Smooth muscle cell (in vitro differentiated cells): ENCODE data around the gene MCF2L2. TPM values are rescaled to one million over a fixed set of nuclear protein-coding genes. Genes with fewer than 3 reads are reported as not detected.

Experiments
- DNase-seq: peaks from one replicate; lab custom pipeline; 2025; ENCODE audit not compliant: unreplicated experiment; lab: John Stamatoyannopoulos, UW
- H2AFZ ChIP-seq: fragments of 200-600 bp; sonication (generic); 2 replicates; pipeline ENCODE4 v1.6.0; 2016; ENCODE audit warnings: antibody characterized with exemption, low read depth, mild to moderate bottlenecking
- H3F3A ChIP-seq: fragments of 200-600 bp; sonication (generic); 2 replicates; pipeline ENCODE4 v1.6.0; 2017; ENCODE audit warnings: antibody characterized with exemption, low read depth
- H3K27ac ChIP-seq: fragments of 200-600 bp; sonication (generic); 2 replicates; pipeline ENCODE4 v1.5.1; 2016; ENCODE audit warnings: low read depth, mild to moderate bottlenecking
- H3K27me3 ChIP-seq: fragments of 200-600 bp; sonication (generic); 2 replicates; pipeline ENCODE4 v1.6.1; 2016; ENCODE audit warnings: low read depth, mild to moderate bottlenecking
- H3K36me3 ChIP-seq: fragments of 200-600 bp; sonication (generic); 2 replicates; pipeline ENCODE4 v1.5.1; 2016; ENCODE audit warnings: low read depth
- H3K4me1 ChIP-seq: fragments of 200-600 bp; sonication (generic); 2 replicates; pipeline ENCODE4 v1.5.1; 2016; ENCODE audit warnings: low read depth
- H3K4me2 ChIP-seq: fragments of 200-600 bp; sonication (generic); 2 replicates; pipeline ENCODE4 v1.6.0; 2016; ENCODE audit warnings: mild to moderate bottlenecking
- H3K4me3 ChIP-seq: fragments of 200-600 bp; sonication (generic); 2 replicates; pipeline ENCODE4 v1.5.1; 2016; ENCODE audit warnings: mild to moderate bottlenecking
- H3K79me2 ChIP-seq: fragments of 200-600 bp; sonication (generic); 2 replicates; pipeline ENCODE4 v1.6.0; 2016; ENCODE audit warnings: low read depth, mild to moderate bottlenecking
- H3K9ac ChIP-seq: fragments of 200-600 bp; sonication (generic); 2 replicates; pipeline ENCODE4 v1.6.0; 2016; ENCODE audit warnings: low read depth
- H3K9me3 ChIP-seq: fragments of 200-600 bp; sonication (generic); replicated peaks from 2 replicates; pipeline ENCODE4 v1.5.1; 2016; ENCODE audit warnings: low read depth
- H4K20me1 ChIP-seq: fragments of 200-600 bp; sonication (generic); 2 replicates; pipeline ENCODE4 v1.6.0; 2016; ENCODE audit warnings: low read depth
- WGBS: methylation state at CpG from one replicate; pipeline ENCODE4 v1.1.7; 2016; ENCODE audit warnings: low lambda C conversion rate; 5-methylcytosine and 5-hydroxymethylcytosine counted together
- polyA plus RNA-seq: library from polyadenylated mRNA; unstranded; fragments of >200 nt; fragmentation: Nextera tagmentation; extraction: Ambion mirVana; gene quantifications from 2 replicates; pipeline ENCODE4 v1.2.1, GENCODE V29; 2016
- total RNA-seq: library from RNA; depleted of rRNA; stranded (reverse); fragments of >200 nt; gene quantifications from 2 replicates; pipeline ENCODE4 v1.2.3, GENCODE V29; 2014
- TF ChIP-seq, protein P1 (sequence below): fragments of 200-600 bp; sonication (generic); IDR thresholded peaks from 2 replicates; pipeline ENCODE4 v1.5.1; 2017; ENCODE audit warnings: borderline replicate concordance, mild to moderate bottlenecking, antibody characterized with exemption; ENCODE audit not compliant: insufficient read depth, poor library complexity, severe bottlenecking

The MCF2L2 gene
- total and polyA plus RNA-seq, 2 experiments from 2014 or later, result 0.09 TPM; not detected in 1

GRCh38 chr3:183464480-183464879 is 36.1 kb upstream of the MCF2L2 start:
- H3K9ac ChIP-seq, result no peak overlapping the region
- H3K4me1 ChIP-seq, result no peaks in the 10 kb centered on the region
- no peaks in the 10 kb centered on the region for H3K36me3 ChIP-seq
- H3F3A ChIP-seq, result no peaks in the 10 kb centered on the region
- no peak for DNase-seq
- WGBS, result 89% methylated on average over 2 of the region's 2 CpGs
- no peaks in the 10 kb centered on the region for H4K20me1 ChIP-seq
- H3K79me2 ChIP-seq, result no peaks in the 10 kb centered on the region
- no peak overlapping the region for H3K4me2 ChIP-seq
- TF ChIP-seq, protein P1, sequence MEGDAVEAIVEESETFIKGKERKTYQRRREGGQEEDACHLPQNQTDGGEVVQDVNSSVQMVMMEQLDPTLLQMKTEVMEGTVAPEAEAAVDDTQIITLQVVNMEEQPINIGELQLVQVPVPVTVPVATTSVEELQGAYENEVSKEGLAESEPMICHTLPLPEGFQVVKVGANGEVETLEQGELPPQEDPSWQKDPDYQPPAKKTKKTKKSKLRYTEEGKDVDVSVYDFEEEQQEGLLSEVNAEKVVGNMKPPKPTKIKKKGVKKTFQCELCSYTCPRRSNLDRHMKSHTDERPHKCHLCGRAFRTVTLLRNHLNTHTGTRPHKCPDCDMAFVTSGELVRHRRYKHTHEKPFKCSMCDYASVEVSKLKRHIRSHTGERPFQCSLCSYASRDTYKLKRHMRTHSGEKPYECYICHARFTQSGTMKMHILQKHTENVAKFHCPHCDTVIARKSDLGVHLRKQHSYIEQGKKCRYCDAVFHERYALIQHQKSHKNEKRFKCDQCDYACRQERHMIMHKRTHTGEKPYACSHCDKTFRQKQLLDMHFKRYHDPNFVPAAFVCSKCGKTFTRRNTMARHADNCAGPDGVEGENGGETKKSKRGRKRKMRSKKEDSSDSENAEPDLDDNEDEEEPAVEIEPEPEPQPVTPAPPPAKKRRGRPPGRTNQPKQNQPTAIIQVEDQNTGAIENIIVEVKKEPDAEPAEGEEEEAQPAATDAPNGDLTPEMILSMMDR, result no peak
- H2AFZ ChIP-seq, result no peak overlapping the region
- no peak overlapping the region for H3K27ac ChIP-seq
- no peaks in the 10 kb centered on the region for H3K9me3 ChIP-seq
- peaks cover 5% of the 10 kb centered on the region for H3K27me3 ChIP-seq
- no peak overlapping the region for H3K4me3 ChIP-seq

DNA sequence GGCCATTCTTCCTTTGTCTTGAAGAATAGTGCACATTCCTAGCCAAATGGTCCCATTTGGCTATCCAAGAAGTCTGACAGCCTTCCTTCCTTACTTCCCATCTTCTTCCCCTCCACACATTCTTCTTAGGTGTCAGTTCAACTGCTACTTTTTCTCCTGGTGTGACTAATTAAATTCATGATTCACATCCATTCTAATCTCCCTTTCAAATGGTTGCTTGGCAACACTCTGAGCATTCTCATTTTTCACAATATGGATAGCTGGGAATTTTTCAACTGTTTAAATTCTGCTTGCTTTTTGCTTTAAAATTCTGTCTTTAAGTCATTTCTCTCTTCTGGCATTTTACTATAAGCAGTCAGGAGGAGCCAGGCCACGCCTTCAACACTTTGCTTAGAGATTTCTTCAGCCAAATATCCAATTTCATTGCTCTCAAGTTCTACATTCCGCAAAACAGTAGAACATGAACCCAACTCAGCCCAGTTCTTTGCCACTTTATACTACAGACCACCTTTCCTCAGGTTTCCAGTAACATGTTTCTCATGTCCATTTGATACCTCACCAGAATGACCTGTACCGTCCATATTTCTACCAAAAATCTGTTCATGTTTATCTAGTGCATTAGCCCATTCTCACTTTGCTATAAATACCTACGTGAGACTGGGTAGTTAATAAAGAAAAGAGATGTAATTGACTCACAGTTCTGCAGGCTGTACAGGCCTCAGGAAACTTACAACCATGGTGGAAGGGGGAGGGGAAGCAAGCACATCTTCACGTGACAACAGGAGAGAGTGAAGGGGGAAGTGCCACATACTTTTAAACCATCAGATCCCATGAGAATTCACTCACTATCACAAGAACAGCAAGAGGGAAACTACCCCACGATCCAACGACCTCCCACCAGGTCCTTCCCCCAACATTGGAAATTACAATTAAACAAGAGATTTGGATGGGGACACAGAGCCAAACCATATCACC is 31.9 kb upstream of the MCF2L2 start:
- Histone ChIP-seq H3K9ac (no peak overlapping the region), H4K20me1 (no peaks in the 10 kb centered on the region), H3K4me2 (no peak overlapping the region), H3K4me1 (no peaks in the 10 kb centered on the region), H3K27me3 (no peaks in the 10 kb centered on the region), H3K36me3 (peaks cover 1% of the 10 kb centered on the region), H3K9me3 (no peaks in the 10 kb centered on the region), H2AFZ (no peak overlapping the region), H3F3A (no peaks in the 10 kb centered on the region), H3K4me3 (no peak overlapping the region), H3K79me2 (no peaks in the 10 kb centered on the region), H3K27ac (no peak overlapping the region)
- DNase-seq, result no peak
- TF ChIP-seq, protein P1, result no peak
- 89% methylated on average over 7 of the region's 7 CpGs for WGBS

DNA sequence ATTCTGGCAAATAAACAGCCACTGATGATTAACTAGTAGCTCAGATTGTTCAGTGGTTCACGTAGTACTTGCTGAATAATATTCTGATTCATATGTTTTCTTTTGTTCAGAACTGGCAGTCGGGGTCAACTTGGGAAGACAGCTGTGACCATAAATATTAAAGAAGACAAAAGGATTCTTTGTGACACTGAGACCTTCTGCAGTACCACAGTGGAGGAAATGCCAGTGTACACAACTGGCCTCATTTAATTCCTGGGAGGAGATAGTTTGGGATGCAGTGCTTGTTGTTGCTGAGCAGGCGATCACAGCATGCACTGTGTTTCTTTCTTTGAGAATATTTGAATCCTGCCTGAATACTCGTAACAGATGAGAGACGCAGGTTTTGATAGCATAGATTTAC is 26.7 kb upstream of the MCF2L2 start:
- no peak overlapping the region for H3K4me3 ChIP-seq
- no peaks in the 10 kb centered on the region for H3K27me3 ChIP-seq
- 69% methylated on average over 5 of the region's 5 CpGs for WGBS
- no peak for DNase-seq
- TF ChIP-seq, protein P1, result no peak
- peaks cover 10% of the 10 kb centered on the region for H3K36me3 ChIP-seq
- H3F3A ChIP-seq, result no peaks in the 10 kb centered on the region
- H3K79me2 ChIP-seq, result peaks cover 9% of the 10 kb centered on the region
- peaks cover under 1% of the 10 kb centered on the region for H3K4me1 ChIP-seq
- H2AFZ ChIP-seq, result no peak overlapping the region
- H4K20me1 ChIP-seq, result peaks cover 15% of the 10 kb centered on the region
- H3K9me3 ChIP-seq, result no peaks in the 10 kb centered on the region
- no peak overlapping the region for H3K4me2 ChIP-seq
- no peak overlapping the region for H3K27ac ChIP-seq
- no peak overlapping the region for H3K9ac ChIP-seq
